Nucleus accumbens (tissue), 56 donors: ENCODE results near the gene TCTN2.

Experiments used
- DNase-seq, 56 donors: peaks; one replicate each; lab custom pipeline; 2025; lab: John Stamatoyannopoulos, UW

TCTN2 gene

GRCh38 chr12:123670882-123671728 lies at the start of gene TCTN2:
Gene TCTN2, plus strand, starts transcription at chr12:123671113. Its CDS starts 128 bp downstream, at chr12:123671241.
- DNase-seq, result peak; percentile 38 to 96 (median 86)

GRCh38 chr12:123621619-123622530 lies 49.0 kb upstream of the TCTN2 start:
- DNase-seq, result no peak

GRCh38 chr12:123633379-123634141 lies 37.4 kb upstream of the TCTN2 start, which contains the start of the genes EIF2B1 and GTF2H3:
Gene EIF2B1, minus strand, starts transcription at chr12:123633686. Its CDS starts 129 bp downstream, at chr12:123633557.
Gene GTF2H3, plus strand, starts transcription at chr12:123633829. Its CDS starts 31 bp downstream, at chr12:123633860.
- peak; percentile 15 to 99 (median 94) for DNase-seq

GRCh38 chr12:123634142-123634561 lies 36.8 kb upstream of the TCTN2 start:
- peak in 1 of 56 donors; percentile 20 for DNase-seq

- no peak for DNase-seq
Observed at GRCh38 chr12:123643911-123644310, 27.0 kb upstream of the TCTN2 start.

GRCh38 chr12:123645380-123645779 lies 25.5 kb upstream of the TCTN2 start:
- DNase-seq, result no peak

- DNase-seq, result no peak
Observed at GRCh38 chr12:123645878-123646277, 25.0 kb upstream of the TCTN2 start.

GRCh38 chr12:123648401-123648800 lies 22.5 kb upstream of the TCTN2 start:
- DNase-seq, result no peak

GRCh38 chr12:123654129-123654701 lies 16.7 kb upstream of the TCTN2 start:
- no peak for DNase-seq

- DNase-seq, result peak in 3 of 56 donors; percentile 0 to 8 (median 2)
Observed at GRCh38 chr12:123655420-123655819, 15.5 kb upstream of the TCTN2 start.

GRCh38 chr12:123656392-123656791 lies 14.5 kb upstream of the TCTN2 start:
- no peak for DNase-seq

- no peak for DNase-seq
Observed at GRCh38 chr12:123657211-123657610, 13.7 kb upstream of the TCTN2 start.

GRCh38 chr12:123659996-123660727 lies 10.8 kb upstream of the TCTN2 start:
- no peak for DNase-seq

- DNase-seq, result no peak
Observed at GRCh38 chr12:123667771-123668170, 3.1 kb upstream of the TCTN2 start.

GRCh38 chr12:123671876-123672275 lies 963 bp downstream of the TCTN2 start:
- no peak for DNase-seq

- DNase-seq, result peak in 4 of 56 donors; percentile 3 to 8 (median 6)
Observed at GRCh38 chr12:123675436-123675835, 4.5 kb downstream of the TCTN2 start.

- no peak for DNase-seq
Observed at GRCh38 chr12:123676616-123677320, 5.9 kb downstream of the TCTN2 start.

- DNase-seq, result no peak
Observed at GRCh38 chr12:123678981-123679380, 8.1 kb downstream of the TCTN2 start.
